B cell (primary cell): Measurements from ENCODE around the gene ARAP2.

Source experiments
- EZH2 ChIP-seq: IDR thresholded peaks from 2 replicates; pipeline ENCODE4 v1.6.1; 2012; ENCODE audit warnings: borderline replicate concordance, low read depth, mild to moderate bottlenecking, moderate library complexity, low read length; ENCODE audit not compliant: insufficient read depth, poor library complexity, severe bottlenecking
- TF ChIP-seq, protein P1 (sequence below): fragments of 200-600 bp; IDR thresholded peaks from one replicate; pipeline ENCODE4 v1.8.0; 2022; ENCODE audit warnings: antibody characterized with exemption, mild to moderate bottlenecking

DNA sequence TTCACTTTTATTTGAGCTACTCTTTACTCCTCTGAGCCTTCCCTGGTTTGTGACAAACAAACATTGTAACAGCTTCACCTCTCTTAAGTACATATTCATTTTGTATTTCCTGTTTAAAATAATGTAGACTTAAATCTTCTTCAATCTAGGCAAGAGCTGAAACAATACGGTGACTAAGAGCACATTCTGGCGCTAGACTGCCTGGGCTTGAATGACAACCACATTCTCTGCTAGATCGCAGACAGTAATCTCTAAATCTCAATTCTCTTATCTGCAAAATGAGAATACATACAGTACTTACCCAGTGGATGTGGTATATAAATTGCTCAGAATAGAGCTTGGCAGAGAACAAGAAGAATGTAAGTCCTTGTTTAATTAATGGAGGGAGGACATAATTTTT is 144.8 kb downstream of the ARAP2 start:
- TF ChIP-seq, protein P1, sequence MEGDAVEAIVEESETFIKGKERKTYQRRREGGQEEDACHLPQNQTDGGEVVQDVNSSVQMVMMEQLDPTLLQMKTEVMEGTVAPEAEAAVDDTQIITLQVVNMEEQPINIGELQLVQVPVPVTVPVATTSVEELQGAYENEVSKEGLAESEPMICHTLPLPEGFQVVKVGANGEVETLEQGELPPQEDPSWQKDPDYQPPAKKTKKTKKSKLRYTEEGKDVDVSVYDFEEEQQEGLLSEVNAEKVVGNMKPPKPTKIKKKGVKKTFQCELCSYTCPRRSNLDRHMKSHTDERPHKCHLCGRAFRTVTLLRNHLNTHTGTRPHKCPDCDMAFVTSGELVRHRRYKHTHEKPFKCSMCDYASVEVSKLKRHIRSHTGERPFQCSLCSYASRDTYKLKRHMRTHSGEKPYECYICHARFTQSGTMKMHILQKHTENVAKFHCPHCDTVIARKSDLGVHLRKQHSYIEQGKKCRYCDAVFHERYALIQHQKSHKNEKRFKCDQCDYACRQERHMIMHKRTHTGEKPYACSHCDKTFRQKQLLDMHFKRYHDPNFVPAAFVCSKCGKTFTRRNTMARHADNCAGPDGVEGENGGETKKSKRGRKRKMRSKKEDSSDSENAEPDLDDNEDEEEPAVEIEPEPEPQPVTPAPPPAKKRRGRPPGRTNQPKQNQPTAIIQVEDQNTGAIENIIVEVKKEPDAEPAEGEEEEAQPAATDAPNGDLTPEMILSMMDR = no peak
- TF ChIP-seq EZH2 = no peak
